Cardiac muscle cell (in vitro differentiated cells and primary cell): ENCODE data around the gene SNX3. TPM values are rescaled to one million over a fixed set of nuclear protein-coding genes. Genes with fewer than 3 reads are reported as not detected.
"Not testable (repeated sequence)": the region's sequence is repeated elsewhere in the genome, so short reads cannot be mapped to it uniquely, and the experiment has no call there.

Source experiments
- DNase-seq, 2 donors: peaks; one replicate each; pipeline versions ENCODE4 v3.0.0 to v3.0.0-alpha.2; 2010 to 2017; ENCODE audit warnings: low read depth in 1 of 2, low spot score in 1 of 2
- H3K27ac ChIP-seq: fragments of 200-600 bp; sonication (generic); 2 replicates; pipeline ENCODE4 v1.5.1; 2016
- H3K27me3 ChIP-seq: fragments of 200-600 bp; sonication (generic); 2 replicates; pipeline ENCODE4 v1.6.0; 2016; ENCODE audit warnings: control low read depth
- H3K36me3 ChIP-seq: fragments of 200-600 bp; sonication (generic); 2 replicates; pipeline ENCODE4 v1.5.1; 2016; ENCODE audit warnings: control low read depth
- H3K4me1 ChIP-seq: fragments of 200-600 bp; sonication (generic); 2 replicates; pipeline ENCODE4 v1.8.1; 2017; ENCODE audit warnings: low read depth, mild to moderate bottlenecking, mixed run types
- H3K4me3 ChIP-seq: fragments of 200-600 bp; sonication (generic); 2 replicates; pipeline ENCODE4 v1.5.1; 2016; ENCODE audit warnings: mild to moderate bottlenecking
- H3K9me3 ChIP-seq: fragments of 200-600 bp; sonication (generic); 2 replicates; pipeline ENCODE4 v1.5.1; 2017; ENCODE audit warnings: low read depth, mild to moderate bottlenecking, control low read depth
- CTCF ChIP-seq: IDR thresholded peaks from 2 replicates; pipeline ENCODE4 v1.5.1; 2012; ENCODE audit warnings: low read depth, mild to moderate bottlenecking, low read length
- polyA plus RNA-seq: library from polyadenylated mRNA; unstranded; fragments of >200 nt; fragmentation: Nextera tagmentation; extraction: Ambion mirVana; gene quantifications from 2 replicates; pipeline ENCODE4 v1.2.1, GENCODE V29; 2016
- total RNA-seq: library from RNA; depleted of rRNA; stranded (reverse); fragments of >200 nt; gene quantifications from 2 replicates; pipeline ENCODE4 v1.2.3, GENCODE V29; 2016

Gene SNX3
- total and polyA plus RNA-seq, 2 experiments from 2014 or later, result 190 to 402 TPM

- no peak for DNase-seq
- Histone ChIP-seq H3K4me1 (peaks cover 4% of the 10 kb centered on the region), H3K36me3 (no peaks in the 10 kb centered on the region), H3K4me3 (no peak overlapping the region), H3K9me3 (no peaks in the 10 kb centered on the region), H3K27me3 (no peaks in the 10 kb centered on the region), H3K27ac (no peak overlapping the region)
- TF ChIP-seq CTCF, result no peak
Observed at GRCh38 chr6:108275976-108276375, 15.1 kb upstream of the SNX3 start.

- Histone ChIP-seq H3K4me1 (peaks cover 4% of the 10 kb centered on the region), H3K27me3 (no peaks in the 10 kb centered on the region), H3K4me3 (no peak overlapping the region), H3K36me3 (no peaks in the 10 kb centered on the region), H3K27ac (no peak overlapping the region), H3K9me3 (no peaks in the 10 kb centered on the region)
- no peak for DNase-seq
- no peak for TF ChIP-seq CTCF
Observed at GRCh38 chr6:108274546-108274945, 13.7 kb upstream of the SNX3 start.

- H3K27ac ChIP-seq, DNase-seq, H3K4me1 ChIP-seq, H3K9me3 ChIP-seq, H3K27me3 ChIP-seq, H3K4me3 ChIP-seq, H3K36me3 ChIP-seq: not testable (repeated sequence)
Observed at GRCh38 chr6:108269955-108270354, 9.1 kb upstream of the SNX3 start.

- Histone ChIP-seq H3K4me1 (no peaks in the 10 kb centered on the region), H3K27me3 (no peaks in the 10 kb centered on the region), H3K4me3 (no peak overlapping the region), H3K9me3 (no peaks in the 10 kb centered on the region), H3K36me3 (no peaks in the 10 kb centered on the region), H3K27ac (no peak overlapping the region)
- DNase-seq, result no peak
- TF ChIP-seq CTCF, result no peak
Observed at GRCh38 chr6:108268845-108269244, 8.0 kb upstream of the SNX3 start.

- no peak for DNase-seq
- Histone ChIP-seq H3K36me3 (no peaks in the 10 kb centered on the region), H3K9me3 (no peaks in the 10 kb centered on the region), H3K27me3 (no peaks in the 10 kb centered on the region), H3K27ac (no peak overlapping the region), H3K4me1 (peaks cover 7% of the 10 kb centered on the region), H3K4me3 (no peak overlapping the region)
- no peak for TF ChIP-seq CTCF
Observed at GRCh38 chr6:108263371-108263770, 2.5 kb upstream of the SNX3 start.

GRCh38 chr6:108260126-108260808 lies 573 bp downstream of the SNX3 start:
- peak; percentile 61 to 67 for DNase-seq
- no peaks in the 10 kb centered on the region for H3K27me3 ChIP-seq
- H3K36me3 ChIP-seq, result no peaks in the 10 kb centered on the region
- H3K4me1 ChIP-seq, result peaks cover 16% of the 10 kb centered on the region
- peak; percentile 4 for TF ChIP-seq CTCF
- peak overlapping the region; percentile 62 for H3K4me3 ChIP-seq
- H3K9me3 ChIP-seq, result no peaks in the 10 kb centered on the region
- peak overlapping the region; percentile 89 for H3K27ac ChIP-seq
